CD4-positive, CD25-positive, alpha-beta regulatory T cell (primary cell): ENCODE results near the gene GRM8. TPM values are rescaled to one million over a fixed set of nuclear protein-coding genes. Genes with fewer than 3 reads are reported as not detected.
"Not testable (repeated sequence)": the region's sequence is repeated elsewhere in the genome, so short reads cannot be mapped to it uniquely, and the experiment has no call there.

ENCODE experiments used
- ATAC-seq, 2 donors: fragments of 150-1000 bp; cut with Tn5 transposase; one replicate each; pipeline ENCODE4 v1.10.0; 2021; ENCODE audit warnings: low read depth in 2 of 2, moderate number of reproducible peaks in 2 of 2, moderate library complexity in 1 of 2
- DNase-seq, 3 donors: peaks; one replicate each; pipeline versions ENCODE4 v3.0.0 to v3.0.0-alpha.2; 2012 to 2022; ENCODE audit warnings: mixed read lengths in 1 of 3
- H3K27ac ChIP-seq: one replicate; pipeline ENCODE4 v1.7.0; 2013; ENCODE audit warnings: mild to moderate bottlenecking, low read length; ENCODE audit not compliant: insufficient read depth, poor library complexity, severe bottlenecking
- H3K27me3 ChIP-seq: one replicate; pipeline ENCODE4 v1.7.0; 2013; ENCODE audit warnings: low read length; ENCODE audit not compliant: control insufficient read depth, insufficient read depth
- H3K36me3 ChIP-seq: one replicate; pipeline ENCODE4 v1.7.0; 2013; ENCODE audit warnings: mild to moderate bottlenecking, low read length, moderate library complexity; ENCODE audit not compliant: control insufficient read depth, insufficient read depth
- H3K4me1 ChIP-seq: 2 replicates; pipeline ENCODE4 v1.7.0; 2013; ENCODE audit warnings: mild to moderate bottlenecking, low read length; ENCODE audit not compliant: insufficient read depth, control insufficient read depth, poor library complexity, severe bottlenecking
- H3K4me3 ChIP-seq: one replicate; pipeline ENCODE4 v1.7.0; 2013; ENCODE audit warnings: low read depth, mild to moderate bottlenecking, low read length, moderate library complexity
- H3K9me3 ChIP-seq, 2 experiments: 1 replicate in 1 of 2; 2 replicates in 1 of 2; pipeline ENCODE4 v1.7.0; 2013; ENCODE audit warnings: low read length in 2 of 2, mild to moderate bottlenecking in 1 of 2, moderate library complexity in 1 of 2; ENCODE audit not compliant: control insufficient read depth in 2 of 2
- H3K27ac Mint-ChIP-seq, 3 donors: one replicate each; pipeline ENCODE4 v1.8.0; 2020 to 2022; ENCODE audit warnings: mild to moderate bottlenecking in 3 of 3, mixed read lengths in 3 of 3, moderate library complexity in 2 of 3
- H3K27me3 Mint-ChIP-seq: one replicate; pipeline ENCODE4 v1.8.0; 2022; ENCODE audit warnings: mild to moderate bottlenecking, mixed read lengths
- H3K36me3 Mint-ChIP-seq: one replicate; pipeline ENCODE4 v1.8.0; 2020; ENCODE audit warnings: mixed read lengths
- H3K4me1 Mint-ChIP-seq, 4 donors: one replicate each; pipeline ENCODE4 v1.8.0; 2020 to 2022; ENCODE audit warnings: mixed read lengths in 4 of 4, mild to moderate bottlenecking in 1 of 4
- H3K4me3 Mint-ChIP-seq, 4 donors: one replicate each; pipeline ENCODE4 v1.8.0; 2020 to 2022; ENCODE audit warnings: mild to moderate bottlenecking in 4 of 4, mixed read lengths in 4 of 4, moderate library complexity in 3 of 4
- H3K9me3 Mint-ChIP-seq, 7 donors: one replicate each; pipeline ENCODE4 v1.8.0; 2020 to 2022; ENCODE audit warnings: mixed read lengths in 7 of 7, mild to moderate bottlenecking in 3 of 7, moderate library complexity in 2 of 7
- polyA plus RNA-seq, 4 donors: library from polyadenylated mRNA; unstranded; fragments of 300-500 nt; fragmentation: Illumina TruSeq; gene quantifications; one replicate each; pipeline ENCODE4 v1.2.3, GENCODE V29; 2021
- total RNA-seq: library from RNA; stranded (reverse); gene quantifications from one replicate; pipeline ENCODE4 v1.2.3, GENCODE V29; 2022

GRM8 gene
- total and polyA plus RNA-seq, 5 donors from 2014 or later, result not detected

DNA sequence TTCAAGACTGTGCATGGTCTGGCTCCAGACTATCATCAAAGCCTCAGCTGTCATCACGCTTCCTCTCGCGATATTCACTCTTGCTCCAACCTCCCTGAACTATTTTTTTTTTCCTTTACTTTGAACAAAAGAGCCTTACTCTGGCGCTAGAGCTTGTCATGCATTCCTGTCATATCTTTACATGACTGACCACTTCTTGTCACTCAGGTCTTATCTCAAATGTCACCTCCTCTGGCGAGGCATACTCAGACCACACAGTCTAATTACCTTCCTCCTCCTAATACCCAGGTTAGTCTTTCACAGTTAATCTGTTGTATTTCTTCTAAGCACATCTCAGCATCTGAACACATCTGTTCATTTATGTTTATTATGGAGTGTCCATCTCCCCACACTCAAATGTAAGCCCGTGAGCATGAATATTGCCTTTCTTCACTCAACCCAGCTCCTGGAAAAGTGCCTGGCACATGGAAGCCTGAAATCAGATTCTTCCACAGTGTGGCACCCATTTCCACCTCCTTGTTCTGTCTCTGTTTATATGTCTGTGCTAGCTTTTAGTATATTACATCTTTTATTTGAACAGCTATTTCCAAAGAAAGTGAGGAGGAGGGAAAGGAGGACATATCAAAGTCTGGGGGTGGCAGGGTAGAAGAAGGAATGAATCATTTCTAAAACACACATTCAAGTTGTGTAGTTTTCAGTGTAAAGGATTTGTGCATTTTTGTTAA, 351.5 kb downstream of the GRM8 start:
- H3K4me3 Mint-ChIP-seq, result peak overlapping the region in 1 of 4 donors; percentile 38
- not testable (repeated sequence) for H3K27me3 ChIP-seq, ATAC-seq, H3K36me3 ChIP-seq, H3K27ac ChIP-seq, H3K4me1 Mint-ChIP-seq, H3K27ac Mint-ChIP-seq, H3K9me3 ChIP-seq, H3K4me1 ChIP-seq, H3K36me3 Mint-ChIP-seq, H3K4me3 ChIP-seq, H3K9me3 Mint-ChIP-seq, DNase-seq, H3K27me3 Mint-ChIP-seq

DNA sequence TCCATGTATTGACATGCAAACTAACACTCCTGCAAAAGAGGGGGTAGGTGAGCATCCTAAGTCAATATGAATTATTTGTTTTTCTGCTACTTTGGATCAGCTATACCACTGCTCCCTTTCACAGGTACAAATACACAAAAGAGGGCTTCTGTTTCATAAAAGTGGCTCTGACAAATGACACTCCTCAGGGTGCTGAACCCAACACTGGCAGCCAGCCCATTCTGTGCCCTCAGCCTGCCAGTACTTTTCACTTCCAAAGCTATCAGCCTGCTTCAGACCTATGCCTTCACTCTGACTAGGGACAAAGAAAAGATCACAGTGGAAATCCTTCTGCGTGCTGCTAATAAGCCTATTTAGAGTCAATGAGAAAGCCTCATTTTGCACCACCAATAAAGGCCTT, 364.8 kb downstream of the GRM8 start:
- not testable (repeated sequence) for H3K4me3 Mint-ChIP-seq, H3K27me3 ChIP-seq, DNase-seq, H3K36me3 Mint-ChIP-seq, ATAC-seq, H3K27ac Mint-ChIP-seq, H3K27me3 Mint-ChIP-seq, H3K36me3 ChIP-seq, H3K9me3 ChIP-seq, H3K4me3 ChIP-seq, H3K4me1 Mint-ChIP-seq, H3K4me1 ChIP-seq, H3K9me3 Mint-ChIP-seq, H3K27ac ChIP-seq

DNA sequence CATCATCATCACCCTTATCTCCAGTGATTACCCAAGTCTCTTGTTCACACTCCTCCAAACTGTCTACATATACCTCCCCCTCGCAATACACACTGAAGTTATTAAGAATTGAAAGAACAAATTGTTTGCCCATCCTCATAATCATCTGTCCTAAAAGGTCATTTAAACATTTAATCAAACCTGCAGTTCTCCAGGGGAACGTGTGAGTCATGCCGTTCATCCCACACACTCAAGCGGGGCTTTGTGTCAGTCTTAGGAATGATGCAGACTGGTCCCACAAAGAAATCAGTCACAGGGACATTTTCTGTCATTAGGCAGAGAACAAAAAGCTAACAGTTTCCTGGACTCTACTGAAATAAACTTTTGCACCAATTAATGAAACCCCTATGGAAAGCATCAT, 365.2 kb downstream of the GRM8 start:
- not testable (repeated sequence) for H3K36me3 Mint-ChIP-seq, H3K27me3 ChIP-seq, H3K4me1 Mint-ChIP-seq, H3K4me1 ChIP-seq, H3K27ac ChIP-seq, DNase-seq, H3K9me3 Mint-ChIP-seq, H3K36me3 ChIP-seq, H3K4me3 ChIP-seq, ATAC-seq, H3K9me3 ChIP-seq, H3K27ac Mint-ChIP-seq, H3K4me3 Mint-ChIP-seq, H3K27me3 Mint-ChIP-seq

DNA sequence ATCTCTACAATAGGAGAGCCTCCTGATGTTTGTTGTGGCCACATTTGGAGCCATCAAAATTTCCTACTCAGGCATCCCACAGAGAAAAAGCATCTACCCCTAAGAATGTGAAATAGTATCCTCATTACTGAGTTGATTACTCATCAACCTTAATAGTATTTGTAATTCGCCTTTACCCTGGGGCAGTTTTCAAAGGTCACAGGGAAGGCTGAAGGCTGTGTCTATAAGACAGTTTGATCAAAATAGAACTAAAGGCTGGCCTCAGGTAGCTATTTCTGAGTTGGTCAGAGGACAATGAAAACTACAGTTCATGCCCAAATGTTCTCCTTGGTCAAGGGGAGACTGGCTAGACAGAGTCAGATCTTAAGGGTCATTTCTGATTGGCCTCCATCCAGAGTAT, 370.0 kb downstream of the GRM8 start:
- H3K4me1 Mint-ChIP-seq, H3K27ac ChIP-seq, H3K4me3 Mint-ChIP-seq, H3K9me3 ChIP-seq, H3K36me3 Mint-ChIP-seq, H3K27me3 ChIP-seq, ATAC-seq, H3K27me3 Mint-ChIP-seq, DNase-seq, H3K9me3 Mint-ChIP-seq, H3K4me1 ChIP-seq, H3K27ac Mint-ChIP-seq, H3K36me3 ChIP-seq, H3K4me3 ChIP-seq: not testable (repeated sequence)

DNA sequence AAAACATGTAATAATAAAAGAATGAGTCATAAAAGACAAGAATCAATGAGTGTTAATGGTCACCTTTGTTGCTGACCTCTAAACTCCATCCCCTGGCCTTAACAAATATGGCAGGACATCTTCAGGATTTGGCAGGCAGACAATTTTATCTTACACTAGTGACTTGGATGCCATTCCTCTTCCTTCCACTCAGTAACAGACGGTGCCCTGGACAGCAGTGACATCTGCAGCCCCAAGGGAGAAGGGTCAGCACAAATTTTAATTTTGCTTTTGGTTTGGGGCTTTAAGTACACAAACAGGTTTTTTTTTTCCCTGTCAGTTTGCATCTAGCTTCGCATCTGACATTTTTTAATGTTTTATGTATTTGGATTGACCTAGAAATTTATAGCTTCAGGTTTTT, 370.8 kb downstream of the GRM8 start:
- not testable (repeated sequence) for H3K9me3 ChIP-seq, H3K4me3 Mint-ChIP-seq, H3K27ac Mint-ChIP-seq, H3K36me3 ChIP-seq, H3K4me1 ChIP-seq, ATAC-seq, DNase-seq, H3K36me3 Mint-ChIP-seq, H3K4me3 ChIP-seq, H3K27me3 ChIP-seq, H3K27ac ChIP-seq, H3K9me3 Mint-ChIP-seq, H3K4me1 Mint-ChIP-seq, H3K27me3 Mint-ChIP-seq

DNA sequence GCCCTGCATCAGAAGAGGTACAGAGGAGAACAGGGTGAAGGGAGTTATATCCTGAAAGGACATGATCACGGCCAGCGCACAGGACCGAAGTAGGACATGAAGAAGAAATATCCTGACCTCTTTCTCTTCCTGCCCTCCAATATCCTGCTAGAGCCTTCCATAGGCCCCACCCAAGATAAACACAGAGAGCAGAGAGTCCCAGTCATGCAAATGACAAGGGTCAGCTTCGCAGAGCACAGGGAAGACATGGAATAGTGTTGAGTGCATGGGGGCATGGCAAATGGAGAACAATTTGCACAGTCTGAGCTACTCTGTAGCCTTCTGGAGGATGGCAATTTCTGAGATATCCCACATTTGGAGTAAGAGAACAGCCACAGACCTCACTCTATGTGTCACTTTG, 371.4 kb downstream of the GRM8 start:
- H3K36me3 ChIP-seq, result no peaks in the 10 kb centered on the region
- no peaks in the 10 kb centered on the region for H3K36me3 Mint-ChIP-seq

DNA sequence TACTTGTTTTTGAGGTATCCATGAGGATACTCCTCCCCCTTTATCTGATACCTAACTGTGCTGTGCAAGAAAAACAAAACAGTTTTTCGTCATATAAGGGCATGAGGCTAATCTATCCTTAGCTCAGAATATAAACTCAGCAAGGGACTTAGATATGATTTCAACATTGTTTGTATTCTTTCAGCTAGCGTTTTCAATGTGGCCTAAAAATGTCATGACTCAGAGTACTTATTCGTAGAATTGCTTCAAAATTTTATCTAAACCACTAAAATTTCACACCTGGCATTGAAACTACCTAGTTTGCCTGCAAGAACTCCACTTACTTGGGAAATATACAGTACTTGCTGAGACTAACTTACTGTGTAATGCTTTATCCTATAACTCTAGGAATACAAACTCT, 376.2 kb downstream of the GRM8 start:
- not testable (repeated sequence) for H3K36me3 Mint-ChIP-seq, H3K36me3 ChIP-seq, H3K4me1 Mint-ChIP-seq, H3K4me3 Mint-ChIP-seq, H3K4me1 ChIP-seq, ATAC-seq, H3K9me3 ChIP-seq, H3K4me3 ChIP-seq, DNase-seq, H3K27ac Mint-ChIP-seq, H3K27ac ChIP-seq, H3K27me3 ChIP-seq, H3K9me3 Mint-ChIP-seq
- peaks cover 13% of the 10 kb centered on the region for H3K27me3 Mint-ChIP-seq

More for the DNA sequence above, 371.4 kb downstream of the GRM8 start:
- no peak overlapping the region for H3K27ac ChIP-seq
- Mint-ChIP-seq H3K27ac (no peak overlapping the region), H3K9me3 (peaks cover 0 to 1% (median 0%) of the 10 kb centered on the region in 7 donors), H3K4me1 (no peaks in the 10 kb centered on the region), H3K27me3 (peaks cover 4% of the 10 kb centered on the region), H3K4me3 (no peak overlapping the region)
- ATAC-seq (no peak), DNase-seq (no peak)
- no peaks in the 10 kb centered on the region for H3K9me3 ChIP-seq
- H3K4me1 ChIP-seq, result no peaks in the 10 kb centered on the region
- H3K27me3 ChIP-seq, result no peaks in the 10 kb centered on the region
- no peak overlapping the region for H3K4me3 ChIP-seq

DNA sequence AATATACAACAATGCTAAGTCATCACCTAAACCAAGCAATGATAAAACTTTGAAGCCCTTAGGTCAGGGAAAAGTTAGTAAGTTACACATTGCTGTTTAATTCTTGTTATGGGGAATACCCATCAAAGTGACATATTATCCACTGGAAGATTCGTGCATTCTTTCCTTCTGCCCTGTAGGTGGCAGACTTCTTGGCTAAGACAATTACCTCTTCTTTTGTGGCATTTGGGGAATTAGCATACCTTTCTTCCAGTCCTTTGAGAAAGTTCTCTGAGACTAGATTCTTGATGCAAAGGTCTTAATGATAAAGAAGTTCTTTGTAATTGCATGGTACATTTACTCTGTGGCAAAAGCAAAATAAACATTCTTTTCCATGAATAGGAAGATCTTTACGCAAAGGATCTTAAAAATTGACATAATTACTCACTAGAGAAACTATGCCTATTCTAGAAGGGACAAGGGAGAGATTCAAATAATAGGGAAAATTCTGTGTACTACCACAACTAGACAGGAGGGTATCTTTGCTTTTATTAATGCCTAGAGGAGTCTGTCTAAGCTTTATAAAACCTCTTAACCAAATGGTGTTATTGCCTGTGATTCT, 395.9 kb downstream of the GRM8 start:
- Histone ChIP-seq H3K9me3 (no peaks in the 10 kb centered on the region), H3K4me3 (no peak overlapping the region), H3K27ac (no peak overlapping the region), H3K36me3 (no peaks in the 10 kb centered on the region), H3K27me3 (no peaks in the 10 kb centered on the region), H3K4me1 (no peaks in the 10 kb centered on the region)
- Mint-ChIP-seq H3K9me3 (peaks cover 0 to 2% (median 0%) of the 10 kb centered on the region in 7 donors), H3K27me3 (peaks cover 5% of the 10 kb centered on the region), H3K4me1 (no peaks in the 10 kb centered on the region), H3K36me3 (no peaks in the 10 kb centered on the region), H3K27ac (no peak overlapping the region), H3K4me3 (no peak overlapping the region)
- no peak for ATAC-seq
- DNase-seq, result peak in 1 of 3 donors; percentile 4
